Psoas muscle (tissue), 8 donors: Measurements from ENCODE around the gene KIAA0319L. TPM values are rescaled to one million over a fixed set of nuclear protein-coding genes. Genes with fewer than 3 reads are reported as not detected.

Experiments used
- ATAC-seq, 4 donors: fragments of 200-7000 bp; cut with Tn5 transposase; one replicate each; pipeline ENCODE4 v1.9.1; 2020; ENCODE audit warnings: moderate library complexity in 3 of 4, mild to moderate bottlenecking in 2 of 4
- DNase-seq, 2 donors: peaks; one replicate each; pipeline ENCODE4 v3.0.0-alpha.2; 2020
- H3K27ac ChIP-seq: fragments of 200-600 bp; one replicate; pipeline ENCODE4 v1.8.0; 2022
- H3K27me3 ChIP-seq, 3 donors: fragments of 200-600 bp in 1 of 3; one replicate each; pipeline versions ENCODE4 v1.6.1 to v1.8.0; 2013 to 2022; ENCODE audit warnings: low read length in 2 of 3, mild to moderate bottlenecking in 2 of 3, moderate library complexity in 1 of 3; ENCODE audit not compliant: insufficient read depth in 3 of 3
- H3K36me3 ChIP-seq, 2 donors: fragments of 200-600 bp in 1 of 2; one replicate each; pipeline versions ENCODE4 v1.6.1 to v1.8.0; 2013 to 2022; ENCODE audit warnings: low read depth in 1 of 2, mild to moderate bottlenecking in 1 of 2, moderate library complexity in 1 of 2; ENCODE audit not compliant: insufficient read depth in 1 of 2
- H3K4me1 ChIP-seq: fragments of 200-600 bp; one replicate; pipeline ENCODE4 v1.8.0; 2022
- H3K4me3 ChIP-seq: fragments of 200-600 bp; one replicate; pipeline ENCODE4 v1.8.0; 2022; ENCODE audit warnings: mild to moderate bottlenecking
- H3K9me3 ChIP-seq: fragments of 200-600 bp; one replicate; pipeline ENCODE4 v1.8.0; 2022
- CTCF ChIP-seq: fragments of 200-600 bp; IDR thresholded peaks from one replicate; pipeline ENCODE4 v1.8.0; 2022; ENCODE audit warnings: antibody characterized with exemption
- WGBS, 3 donors: extraction: QIAGEN DNeasy Blood & Tissue Kit; methylation state at CpG; one replicate each; pipeline versions ENCODE4 v1.1.6 to v1.1.7; 2013; 5-methylcytosine and 5-hydroxymethylcytosine counted together
- intact Hi-C, 2 donors: fragments of 100-400 bp; cut with DNase I; formaldehyde crosslinking; loops; one replicate each; pipeline versions ENCODE4 v1.11.0 to v1.14.2; 2022
- polyA plus RNA-seq, 3 donors: library from polyadenylated mRNA; stranded (reverse); fragments of 200-250 nt; gene quantifications; one replicate each; pipeline ENCODE4 v1.2.3, GENCODE V29; 2013
- total RNA-seq, 4 donors: library from RNA; stranded (reverse); fragmentation: NEBNext Ultra II Directional in 2 of 4; extraction: Animal tissue kit (Norgen Biotek cat#: 25700) in 2 of 4; gene quantifications; one replicate each; pipeline versions ENCODE4 v1.2.1 to v1.2.4, GENCODE V29; 2021 to 2023
- donor health status: healthy with polysubstance abuse.
- donor health status: DM: no; HTN: no; CAD: no; lungs with moderate emphysema.
- donor health status: Bipolar disorder and iron deficiency.
- donor health status: healthy.
- donor health status: DM: yes; HTN: yes; CAD: no.
- donor health status: DM: no; HTN: no; CAD: no.
- donor health status: DM: no; HTN: no; CAD: no.
- donor health status: DM: yes; HTN: yes; CAD: no.

The KIAA0319L gene
- total and polyA plus RNA-seq, 7 donors: 18.0 to 46.9 (median 35.7) TPM

- intact Hi-C loops: no loop called here
- Histone ChIP-seq H3K9me3 (no peaks in the 10 kb centered on the region), H3K27me3 (no peaks in the 10 kb centered on the region), H3K4me1 (no peaks in the 10 kb centered on the region), H3K27ac (no peak overlapping the region), H3K4me3 (no peak overlapping the region), H3K36me3 (peaks cover 0 to 79% of the 10 kb centered on the region in 2 donors)
- 83 to 87% (median 86%) methylated on average over 12 of the region's 12 CpGs for WGBS, 3 donors
- ATAC-seq (no peak), DNase-seq (no peak)
- no peak for TF ChIP-seq CTCF
These were observed 122.5 kb downstream of the KIAA0319L start for GRCh38 chr1:35434703-35435102.

- no peak for TF ChIP-seq CTCF
- DNase-seq: no peak
- no peaks in the 10 kb centered on the region for H3K9me3 ChIP-seq
- WGBS, 3 donors: 85 to 91% (median 87%) methylated on average over 14 to 15 of the region's 15 CpGs
- no peak overlapping the region for H3K27ac ChIP-seq
- intact Hi-C loops: no loop called here
- no peak overlapping the region for H3K4me3 ChIP-seq
- peak in 1 of 4 donors; percentile 11 for ATAC-seq
- no peaks in the 10 kb centered on the region for H3K27me3 ChIP-seq
- peaks cover 0 to 69% of the 10 kb centered on the region in 2 donors for H3K36me3 ChIP-seq
- no peaks in the 10 kb centered on the region for H3K4me1 ChIP-seq
These were observed 123.5 kb downstream of the KIAA0319L start for GRCh38 chr1:35433714-35434113.

GRCh38 chr1:35432231-35432630 is 125.0 kb downstream of the KIAA0319L start:
- no peak for TF ChIP-seq CTCF
- H3K4me1 ChIP-seq: no peaks in the 10 kb centered on the region
- H3K27ac ChIP-seq: no peak overlapping the region
- DNase-seq (no peak), ATAC-seq (no peak)
- H3K9me3 ChIP-seq: no peaks in the 10 kb centered on the region
- H3K27me3 ChIP-seq: no peaks in the 10 kb centered on the region
- 92 to 94% (median 93%) methylated on average over 10 of the region's 10 CpGs for WGBS, 3 donors
- intact Hi-C loops: no loop called here
- peaks cover 0 to 59% of the 10 kb centered on the region in 2 donors for H3K36me3 ChIP-seq
- H3K4me3 ChIP-seq: no peak overlapping the region

GRCh38 chr1:35431173-35431599 is 126.0 kb downstream of the KIAA0319L start:
- ATAC-seq (no peak), DNase-seq (no peak)
- Histone ChIP-seq H3K9me3 (no peaks in the 10 kb centered on the region), H3K36me3 (peaks cover 0 to 55% of the 10 kb centered on the region in 2 donors), H3K4me1 (no peaks in the 10 kb centered on the region), H3K27ac (no peak overlapping the region), H3K27me3 (no peaks in the 10 kb centered on the region), H3K4me3 (no peak overlapping the region)
- no peak for TF ChIP-seq CTCF
- 90 to 94% (median 92%) methylated on average over 7 of the region's 7 CpGs for WGBS, 3 donors
- intact Hi-C loops: no loop called here

- Histone ChIP-seq H3K9me3 (no peaks in the 10 kb centered on the region), H3K27ac (no peak overlapping the region), H3K27me3 (no peaks in the 10 kb centered on the region), H3K4me3 (no peak overlapping the region), H3K36me3 (peaks cover 0 to 51% of the 10 kb centered on the region in 2 donors), H3K4me1 (no peaks in the 10 kb centered on the region)
- 95 to 97% (median 96%) methylated on average over 4 of the region's 4 CpGs for WGBS, 3 donors
- DNase-seq (no peak), ATAC-seq (no peak)
- intact Hi-C loops: no loop called here
- TF ChIP-seq CTCF: no peak
These were observed 126.4 kb downstream of the KIAA0319L start for GRCh38 chr1:35430762-35431161.
